Fibroblast of pulmonary artery (primary cell): Measurements from ENCODE around the gene RANBP3.

Source experiments
- DNase-seq: peaks from one replicate; pipeline ENCODE4 v3.0.0-alpha.2; 2010; ENCODE audit warnings: low read depth
- H3K4me3 ChIP-seq: replicated peaks from 2 replicates; pipeline ENCODE4 v1.5.1; 2011; ENCODE audit warnings: low read depth, mild to moderate bottlenecking, control low read depth, low read length, moderate library complexity
- CTCF ChIP-seq: IDR thresholded peaks from 2 replicates; pipeline ENCODE4 v1.5.1; 2011; ENCODE audit warnings: mild to moderate bottlenecking, control low read depth, low read length, inconsistent platforms; ENCODE audit errors: missing control alignments

Gene RANBP3

GRCh38 chr19:5914946-5915781, 62.8 kb downstream of the RANBP3 start:
- TF ChIP-seq CTCF, result no peak
- no peak overlapping the region for H3K4me3 ChIP-seq
- DNase-seq, result no peak

- DNase-seq, result no peak
- no peak for TF ChIP-seq CTCF
- H3K4me3 ChIP-seq, result no peak overlapping the region
Measured at GRCh38 chr19:5914358-5914774, 63.6 kb downstream of the RANBP3 start.

- H3K4me3 ChIP-seq, result no peak within 1 kb of the TSS
- peak; percentile 46 for DNase-seq
- TF ChIP-seq CTCF, result no peak
Measured at GRCh38 chr19:5913739-5914357, 64.1 kb downstream of the RANBP3 start, which contains the start of gene CAPS. Gene CAPS (plus strand): TSS chr19:5914254. CDS start chr19:5914407, 153 bp downstream.

DNA sequence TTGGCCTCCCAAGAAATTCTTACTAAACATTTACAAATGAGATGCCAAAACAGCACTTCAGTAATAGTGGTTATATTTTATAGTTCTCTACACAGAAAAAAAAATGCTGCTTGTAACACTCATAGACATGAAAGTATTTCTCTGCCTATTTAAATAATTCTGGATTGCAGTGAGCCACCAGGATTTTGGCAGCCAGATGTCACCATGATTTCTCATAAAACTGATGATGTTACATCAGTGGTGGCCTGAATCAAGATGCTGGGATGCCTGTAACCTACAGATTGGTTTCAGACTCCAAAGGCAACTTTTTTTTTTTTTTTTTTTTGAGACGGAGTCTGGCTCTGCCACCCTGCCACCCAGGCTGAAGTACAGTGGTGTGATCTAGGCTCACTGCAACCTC, 66.6 kb downstream of the RANBP3 start:
- TF ChIP-seq CTCF, result no peak
- H3K4me3 ChIP-seq, result no peak overlapping the region
- DNase-seq, result no peak

DNA sequence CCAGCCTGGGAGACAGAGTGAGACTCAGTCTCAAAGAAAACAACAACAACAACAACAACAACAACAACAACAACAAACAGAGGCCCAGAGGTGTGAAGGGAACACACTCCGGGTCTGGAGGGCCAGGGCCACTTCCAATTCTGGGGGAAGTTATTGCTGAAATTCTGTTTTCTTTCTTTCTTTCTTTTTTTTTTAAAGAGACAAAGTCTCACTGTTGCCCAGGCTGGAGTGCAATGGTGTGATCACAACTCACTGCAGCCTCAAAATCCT, 67.4 kb downstream of the RANBP3 start:
- no peak overlapping the region for H3K4me3 ChIP-seq
- DNase-seq, result no peak
- TF ChIP-seq CTCF, result no peak

DNA sequence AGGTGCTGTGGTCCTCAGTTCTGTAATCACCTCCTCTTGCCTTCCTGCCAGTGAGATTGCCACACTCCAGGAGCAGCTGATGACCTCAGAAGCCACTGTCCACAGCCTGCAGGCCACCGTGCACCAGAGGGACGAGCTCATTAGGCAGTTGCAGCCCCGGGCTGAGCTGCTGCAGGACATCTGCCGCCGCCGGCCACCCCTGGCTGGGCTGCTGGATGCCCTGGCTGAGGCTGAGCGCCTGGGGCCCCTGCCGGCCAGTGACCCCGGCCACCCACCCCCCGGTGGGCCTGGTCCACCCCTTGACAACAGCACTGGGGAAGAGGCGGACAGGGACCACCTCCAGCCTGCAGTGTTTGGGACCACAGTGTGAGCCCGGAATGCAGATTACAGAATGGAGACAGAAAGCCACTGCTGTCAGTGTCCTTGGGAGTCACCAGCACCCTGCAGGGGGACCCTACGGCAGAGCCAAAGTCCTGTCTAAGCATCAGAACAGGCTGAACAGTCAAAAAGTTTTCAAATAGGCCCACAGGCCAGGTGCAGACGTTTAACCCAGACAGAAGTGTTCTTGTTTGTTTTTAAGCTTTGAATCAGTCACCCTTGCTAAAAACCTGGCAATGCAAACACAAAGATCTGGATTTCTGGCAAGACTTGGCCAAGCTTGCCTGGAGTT, 69.0 kb downstream of the RANBP3 start:
- H3K4me3 ChIP-seq, result no peak overlapping the region
- TF ChIP-seq CTCF, result no peak
- DNase-seq, result no peak
